Tibial nerve (tissue), 4 donors: ENCODE results near the gene ARID1B. TPM values are rescaled to one million over a fixed set of nuclear protein-coding genes. Genes with fewer than 3 reads are reported as not detected.

ENCODE experiments used
- DNase-seq, 2 donors: peaks; one replicate each; pipeline ENCODE4 v3.0.0-alpha.2; 2019; ENCODE audit warnings: low spot score in 2 of 2
- H3K27ac ChIP-seq, 4 donors: fragments of 200-600 bp; sonication (generic) in 3 of 4; one replicate each; pipeline ENCODE4 v1.5.1; 2017 to 2019; ENCODE audit warnings: mild to moderate bottlenecking in 1 of 4
- H3K27me3 ChIP-seq, 2 donors: fragments of 200-600 bp; sonication (generic) in 1 of 2; one replicate each; pipeline versions ENCODE4 v1.5.1 to v1.6.0; 2017 to 2019
- H3K36me3 ChIP-seq, 3 donors: fragments of 200-600 bp; sonication (generic); one replicate each; pipeline ENCODE4 v1.5.1; 2018 to 2019
- H3K4me1 ChIP-seq, 4 donors: fragments of 200-600 bp; sonication (generic) in 3 of 4; one replicate each; pipeline ENCODE4 v1.5.1; 2017 to 2019
- H3K4me3 ChIP-seq, 4 donors: fragments of 200-600 bp; sonication (generic) in 3 of 4; one replicate each; pipeline ENCODE4 v1.5.1; 2017 to 2019; ENCODE audit warnings: mild to moderate bottlenecking in 1 of 4, moderate library complexity in 1 of 4
- H3K9me3 ChIP-seq, 4 donors: fragments of 200-600 bp; sonication (generic) in 3 of 4; one replicate each; pipeline ENCODE4 v1.5.1; 2017 to 2019
- CTCF ChIP-seq, 5 experiments: fragments of 200-600 bp in 3 of 5; fragments of 450-650 bp in 2 of 5; sonication (generic) in 3 of 5; IDR thresholded peaks; one replicate each; pipeline ENCODE4 v1.5.1; 2016 to 2019; ENCODE audit warnings: antibody characterized with exemption in 5 of 5, mild to moderate bottlenecking in 3 of 5, moderate library complexity in 2 of 5
- EP300 ChIP-seq, 2 donors: sonication (generic); formaldehyde crosslinking; IDR thresholded peaks; one replicate each; pipeline ENCODE4 v1.6.1; 2017; ENCODE audit warnings: antibody characterized with exemption in 2 of 2, mild to moderate bottlenecking in 1 of 2
- POLR2A ChIP-seq, 2 donors: fragments of 450-650 bp; IDR thresholded peaks; one replicate each; pipeline ENCODE4 v1.6.1; 2017; ENCODE audit warnings: antibody characterized with exemption in 2 of 2, mild to moderate bottlenecking in 2 of 2, moderate library complexity in 2 of 2
- WGBS, 2 donors: methylation state at CpG; one replicate each; pipeline ENCODE4 v1.1.5; 2018; 5-methylcytosine and 5-hydroxymethylcytosine counted together
- total RNA-seq, 4 donors: library from RNA; depleted of rRNA; stranded (reverse); fragments of >200 nt; gene quantifications; one replicate each; pipeline ENCODE4 v1.1.0, GENCODE V29; 2016

The ARID1B gene
- total RNA-seq, 4 donors from 2014 or later: 91.5 to 123 (median 110) TPM

- TF ChIP-seq EP300 (IDR thresholded peaks at IDR 0.05) (no peak), POLR2A (IDR thresholded peaks at IDR 0.05) (no peak), CTCF (IDR thresholded peaks at IDR 0.05) (no peak)
- 95 to 97% methylated on average over 11 of the region's 11 CpGs for WGBS, 2 donors
- H3K27ac ChIP-seq: no peak overlapping the region
- peaks cover 0 to 5% (median 2%) of the 10 kb centered on the region in 4 donors for H3K4me1 ChIP-seq
- DNase-seq: no peak
- no peak overlapping the region for H3K4me3 ChIP-seq
- H3K36me3 ChIP-seq: no peaks in the 10 kb centered on the region
- H3K9me3 ChIP-seq: no peaks in the 10 kb centered on the region
- no peaks in the 10 kb centered on the region for H3K27me3 ChIP-seq
Observed at GRCh38 chr6:157126183-157127098, 349.3 kb downstream of the ARID1B start.

- Histone ChIP-seq H3K4me1 (peaks cover 0 to 5% (median 2%) of the 10 kb centered on the region in 4 donors), H3K36me3 (peaks cover 0 to 14% (median 7%) of the 10 kb centered on the region in 3 donors), H3K9me3 (no peaks in the 10 kb centered on the region), H3K4me3 (no peak overlapping the region), H3K27me3 (no peaks in the 10 kb centered on the region), H3K27ac (peak overlapping the region in 2 of 4 donors; percentile 7 to 8)
- TF ChIP-seq EP300 (IDR thresholded peaks at IDR 0.05): no peak
- TF ChIP-seq CTCF (IDR thresholded peaks at IDR 0.05): no peak
- no peak for TF ChIP-seq POLR2A (IDR thresholded peaks at IDR 0.05)
- DNase-seq: no peak
- 83 to 84% methylated on average over 5 of the region's 5 CpGs for WGBS, 2 donors
Observed at GRCh38 chr6:157128235-157128775, 351.1 kb downstream of the ARID1B start.

- Histone ChIP-seq H3K4me3 (no peak overlapping the region), H3K9me3 (no peaks in the 10 kb centered on the region), H3K27ac (no peak overlapping the region), H3K27me3 (no peaks in the 10 kb centered on the region), H3K4me1 (peaks cover 0 to 5% (median 2%) of the 10 kb centered on the region in 4 donors), H3K36me3 (peaks cover 0 to 30% (median 10%) of the 10 kb centered on the region in 3 donors)
- 89 to 90% methylated on average over 8 of the region's 8 CpGs for WGBS, 2 donors
- TF ChIP-seq POLR2A (IDR thresholded peaks at IDR 0.05) (no peak), CTCF (IDR thresholded peaks at IDR 0.05) (no peak), EP300 (IDR thresholded peaks at IDR 0.05) (no peak)
- no peak for DNase-seq
Observed at GRCh38 chr6:157131250-157131649, 354.1 kb downstream of the ARID1B start.

- Histone ChIP-seq H3K4me1 (peaks cover 0 to 1% (median under 1%) of the 10 kb centered on the region in 4 donors), H3K27ac (no peak overlapping the region), H3K36me3 (peaks cover 0 to 36% (median 10%) of the 10 kb centered on the region in 3 donors), H3K4me3 (no peak overlapping the region), H3K27me3 (no peaks in the 10 kb centered on the region), H3K9me3 (no peaks in the 10 kb centered on the region)
- WGBS, 2 donors: 86 to 87% methylated on average over 2 of the region's 2 CpGs
- TF ChIP-seq EP300 (IDR thresholded peaks at IDR 0.05) (no peak), POLR2A (IDR thresholded peaks at IDR 0.05) (no peak)
- no peak for DNase-seq
Observed at GRCh38 chr6:157133856-157134255, 356.7 kb downstream of the ARID1B start.

GRCh38 chr6:157134402-157135047 lies 357.3 kb downstream of the ARID1B start:
- TF ChIP-seq EP300 (IDR thresholded peaks at IDR 0.05): no peak
- TF ChIP-seq CTCF (IDR thresholded peaks at IDR 0.05): no peak
- no peak for TF ChIP-seq POLR2A (IDR thresholded peaks at IDR 0.05)
- Histone ChIP-seq H3K4me1 (no peaks in the 10 kb centered on the region), H3K27ac (no peak overlapping the region), H3K36me3 (peaks cover 0 to 41% (median 10%) of the 10 kb centered on the region in 3 donors), H3K9me3 (no peaks in the 10 kb centered on the region), H3K27me3 (no peaks in the 10 kb centered on the region), H3K4me3 (no peak overlapping the region)
- DNase-seq: no peak
- WGBS, 2 donors: 44 to 47% methylated on average over 7 of the region's 7 CpGs
